ENCODE measurements around the gene POU3F3. TPM values are rescaled to one million over a fixed set of nuclear protein-coding genes. Genes with fewer than 3 reads are reported as not detected.

Gene POU3F3
- total RNA-seq, 2 donors from 2014 or later = not detected

DNA sequence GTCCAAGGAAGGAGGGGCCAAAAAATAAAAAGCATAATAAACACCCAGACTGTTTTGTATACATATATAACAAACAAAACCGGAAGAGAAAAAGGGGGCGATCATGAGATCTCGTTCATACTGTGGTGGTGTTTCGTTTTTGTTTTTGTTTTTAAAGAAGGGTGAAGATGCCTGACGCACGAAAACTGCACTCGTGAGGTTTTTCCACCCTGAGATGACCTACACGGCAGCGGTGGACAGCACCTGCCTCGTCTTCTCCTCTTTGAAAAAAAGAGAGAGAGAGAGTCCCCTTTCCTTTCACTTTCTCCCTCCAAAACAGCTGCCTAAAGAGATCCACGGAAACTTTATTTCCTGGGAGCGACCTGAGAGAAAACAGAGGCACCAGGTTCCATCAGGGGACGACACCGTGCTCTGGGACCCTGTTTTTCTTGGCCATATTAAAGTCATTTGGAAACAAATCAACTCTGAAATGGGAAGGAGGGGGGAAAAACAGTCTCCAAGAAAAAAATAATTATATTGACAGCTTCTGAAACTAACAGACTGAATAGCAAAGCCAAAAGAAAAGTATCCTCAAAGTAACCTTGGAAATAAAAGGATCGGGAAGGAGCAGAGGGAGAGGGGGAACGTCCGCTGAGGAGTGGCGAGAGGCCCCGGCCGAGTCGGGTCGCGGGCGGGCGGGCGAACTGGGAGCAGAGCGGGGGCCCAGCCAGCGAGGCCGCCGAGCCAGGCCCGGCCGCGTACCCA is 3.5 kb downstream of the POU3F3 start:
- H3K36me3 Mint-ChIP-seq (ENCODE audit: low read depth) = no peaks in the 10 kb centered on the region
- H3K9me3 Mint-ChIP-seq = no peaks in the 10 kb centered on the region
- Histone ChIP-seq H3K27me3 (ENCODE audit: control insufficient read depth, insufficient read depth, low read length, poor library complexity, severe bottlenecking) (peaks cover 88% of the 10 kb centered on the region), H3K9me3 (ENCODE audit: control insufficient read depth, low read length) (no peaks in the 10 kb centered on the region), H3K9ac (ENCODE audit: extremely low read depth, low read length, poor library complexity, severe bottlenecking) (no peak overlapping the region), H3K4me3 (ENCODE audit: low read length) (no peak overlapping the region), H3K36me3 (ENCODE audit: control insufficient read depth, insufficient read depth, low read length) (no peaks in the 10 kb centered on the region), H3K27ac (ENCODE audit: low read depth, low read length) (peak overlapping the region; percentile 53), H3K4me1 (ENCODE audit: control insufficient read depth, insufficient read depth, low read length) (no peaks in the 10 kb centered on the region)
- no peak overlapping the region for H3K4me3 Mint-ChIP-seq
- DNase-seq = no peak
- TF ChIP-seq, protein P1, sequence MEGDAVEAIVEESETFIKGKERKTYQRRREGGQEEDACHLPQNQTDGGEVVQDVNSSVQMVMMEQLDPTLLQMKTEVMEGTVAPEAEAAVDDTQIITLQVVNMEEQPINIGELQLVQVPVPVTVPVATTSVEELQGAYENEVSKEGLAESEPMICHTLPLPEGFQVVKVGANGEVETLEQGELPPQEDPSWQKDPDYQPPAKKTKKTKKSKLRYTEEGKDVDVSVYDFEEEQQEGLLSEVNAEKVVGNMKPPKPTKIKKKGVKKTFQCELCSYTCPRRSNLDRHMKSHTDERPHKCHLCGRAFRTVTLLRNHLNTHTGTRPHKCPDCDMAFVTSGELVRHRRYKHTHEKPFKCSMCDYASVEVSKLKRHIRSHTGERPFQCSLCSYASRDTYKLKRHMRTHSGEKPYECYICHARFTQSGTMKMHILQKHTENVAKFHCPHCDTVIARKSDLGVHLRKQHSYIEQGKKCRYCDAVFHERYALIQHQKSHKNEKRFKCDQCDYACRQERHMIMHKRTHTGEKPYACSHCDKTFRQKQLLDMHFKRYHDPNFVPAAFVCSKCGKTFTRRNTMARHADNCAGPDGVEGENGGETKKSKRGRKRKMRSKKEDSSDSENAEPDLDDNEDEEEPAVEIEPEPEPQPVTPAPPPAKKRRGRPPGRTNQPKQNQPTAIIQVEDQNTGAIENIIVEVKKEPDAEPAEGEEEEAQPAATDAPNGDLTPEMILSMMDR (conservative IDR thresholded peaks at IDR 0.05) = no peak
- peaks cover 82% of the 10 kb centered on the region for H3K27me3 Mint-ChIP-seq (ENCODE audit: insufficient read depth)
- 2% methylated on average over 19 to 33 of the region's 33 CpGs for WGBS, 2 experiments (ENCODE audit: insufficient coverage in 1 of 2, insufficient read length in 1 of 2)
- H3K27ac Mint-ChIP-seq = no peak overlapping the region
- H3K4me1 Mint-ChIP-seq = peaks cover 21% of the 10 kb centered on the region

DNA sequence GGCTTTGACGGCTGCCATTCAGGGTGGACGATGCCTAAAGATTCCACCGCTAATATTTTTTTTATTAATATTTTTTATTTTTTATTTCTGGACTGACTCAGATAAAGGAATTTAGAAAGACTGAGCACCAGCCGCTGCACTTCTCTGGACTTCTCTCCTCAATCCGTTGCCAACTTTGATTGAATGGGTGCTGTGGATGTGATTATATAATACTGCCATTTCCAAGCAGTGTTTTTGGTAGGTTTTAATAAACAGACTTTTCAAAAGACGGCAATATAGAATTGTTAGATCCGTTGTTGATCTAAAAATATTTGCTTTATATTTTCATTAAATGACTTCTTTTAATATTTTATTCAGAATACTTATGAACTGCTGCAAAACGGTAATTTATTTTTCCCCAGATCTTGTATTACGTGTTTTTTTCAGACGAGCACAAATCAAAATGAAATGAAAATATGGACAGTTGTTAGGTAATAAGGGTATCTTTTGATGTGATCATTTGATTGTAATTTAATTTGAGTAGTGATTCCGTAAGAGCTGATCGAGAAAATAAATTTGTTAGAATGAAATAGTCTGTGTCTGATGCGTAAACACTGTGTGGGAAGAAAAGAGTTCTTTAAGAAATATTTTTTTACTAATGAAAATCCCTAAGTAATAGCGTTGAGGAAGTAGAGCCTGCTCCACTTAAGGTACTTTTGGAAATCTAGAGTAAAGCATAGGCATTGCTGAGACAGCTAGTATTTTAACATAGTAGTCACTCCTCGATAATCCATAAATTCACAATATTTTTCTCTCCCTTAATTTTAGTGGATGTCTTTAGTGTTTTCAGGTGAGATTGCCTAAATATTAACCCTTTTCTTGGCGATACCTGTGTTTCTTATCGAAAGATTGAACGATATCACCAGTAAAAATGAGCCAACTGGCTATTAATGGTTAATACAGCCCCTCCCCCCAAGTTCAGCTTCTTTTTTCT is 4.4 kb downstream of the POU3F3 start:
- H3K27me3 ChIP-seq (ENCODE audit: control insufficient read depth, insufficient read depth, low read length, poor library complexity, severe bottlenecking) = peaks cover 88% of the 10 kb centered on the region
- DNase-seq = no peak
- Mint-ChIP-seq H3K9me3 (no peaks in the 10 kb centered on the region), H3K27me3 (ENCODE audit: insufficient read depth) (peaks cover 82% of the 10 kb centered on the region), H3K36me3 (ENCODE audit: low read depth) (no peaks in the 10 kb centered on the region), H3K27ac (no peak overlapping the region), H3K4me1 (peaks cover 21% of the 10 kb centered on the region), H3K4me3 (no peak overlapping the region)
- H3K36me3 ChIP-seq (ENCODE audit: control insufficient read depth, insufficient read depth, low read length) = no peaks in the 10 kb centered on the region
- no peak overlapping the region for H3K27ac ChIP-seq (ENCODE audit: low read depth, low read length)
- 9 to 11% methylated on average over 7 to 15 of the region's 18 CpGs for WGBS, 2 experiments (ENCODE audit: insufficient coverage in 1 of 2, insufficient read length in 1 of 2)
- H3K9ac ChIP-seq (ENCODE audit: extremely low read depth, low read length, poor library complexity, severe bottlenecking) = no peak overlapping the region
- TF ChIP-seq, protein P1 (conservative IDR thresholded peaks at IDR 0.05) = no peak
- no peaks in the 10 kb centered on the region for H3K4me1 ChIP-seq (ENCODE audit: control insufficient read depth, insufficient read depth, low read length)
- H3K9me3 ChIP-seq (ENCODE audit: control insufficient read depth, low read length) = no peaks in the 10 kb centered on the region
- H3K4me3 ChIP-seq (ENCODE audit: low read length) = no peak overlapping the region

DNA sequence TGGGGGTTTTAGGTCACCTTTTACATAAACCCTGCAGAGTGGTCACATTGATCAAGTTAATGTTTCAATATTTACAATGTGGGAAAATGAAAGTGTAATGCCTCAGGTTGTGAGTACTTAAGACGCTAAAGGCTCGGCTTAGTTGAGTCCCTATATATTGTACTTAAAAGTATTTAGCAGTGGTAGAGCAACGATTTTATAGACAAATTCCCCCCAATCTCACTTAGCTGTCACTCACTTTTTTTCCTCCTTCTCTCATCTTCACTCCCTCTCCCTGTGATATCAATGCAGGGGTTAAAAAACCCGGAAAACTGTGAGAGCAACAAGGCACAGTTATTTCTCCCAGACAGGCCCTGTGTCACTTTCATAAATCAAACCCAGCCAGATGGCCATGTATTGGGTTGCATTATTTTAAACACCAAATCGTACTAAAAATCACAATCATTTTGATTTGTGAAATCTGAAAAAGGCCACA is 5.4 kb downstream of the POU3F3 start:
- H3K4me3 Mint-ChIP-seq = no peak overlapping the region
- H3K4me1 ChIP-seq (ENCODE audit: control insufficient read depth, insufficient read depth, low read length) = peaks cover 4% of the 10 kb centered on the region
- 0 to 3% methylated on average over 1 to 5 of the region's 5 CpGs for WGBS, 2 experiments (ENCODE audit: insufficient coverage in 1 of 2, insufficient read length in 1 of 2)
- peaks cover 90% of the 10 kb centered on the region for H3K27me3 ChIP-seq (ENCODE audit: control insufficient read depth, insufficient read depth, low read length, poor library complexity, severe bottlenecking)
- no peak overlapping the region for H3K27ac Mint-ChIP-seq
- no peak overlapping the region for H3K4me3 ChIP-seq (ENCODE audit: low read length)
- no peak overlapping the region for H3K27ac ChIP-seq (ENCODE audit: low read depth, low read length)
- DNase-seq = no peak
- no peak overlapping the region for H3K9ac ChIP-seq (ENCODE audit: extremely low read depth, low read length, poor library complexity, severe bottlenecking)
- TF ChIP-seq, protein P1 (conservative IDR thresholded peaks at IDR 0.05) = no peak
- no peaks in the 10 kb centered on the region for H3K9me3 Mint-ChIP-seq
- peaks cover 27% of the 10 kb centered on the region for H3K4me1 Mint-ChIP-seq
- peaks cover 83% of the 10 kb centered on the region for H3K27me3 Mint-ChIP-seq (ENCODE audit: insufficient read depth)
- H3K36me3 ChIP-seq (ENCODE audit: control insufficient read depth, insufficient read depth, low read length) = no peaks in the 10 kb centered on the region
- no peaks in the 10 kb centered on the region for H3K36me3 Mint-ChIP-seq (ENCODE audit: low read depth)
- no peaks in the 10 kb centered on the region for H3K9me3 ChIP-seq (ENCODE audit: control insufficient read depth, low read length)
